ENCODE measurements around the gene GRHL1.

GRHL1 gene

GRCh38 chr2:9995059-9995458 lies 43.6 kb downstream of the GRHL1 start:
- DNase-seq, result no peak

DNA sequence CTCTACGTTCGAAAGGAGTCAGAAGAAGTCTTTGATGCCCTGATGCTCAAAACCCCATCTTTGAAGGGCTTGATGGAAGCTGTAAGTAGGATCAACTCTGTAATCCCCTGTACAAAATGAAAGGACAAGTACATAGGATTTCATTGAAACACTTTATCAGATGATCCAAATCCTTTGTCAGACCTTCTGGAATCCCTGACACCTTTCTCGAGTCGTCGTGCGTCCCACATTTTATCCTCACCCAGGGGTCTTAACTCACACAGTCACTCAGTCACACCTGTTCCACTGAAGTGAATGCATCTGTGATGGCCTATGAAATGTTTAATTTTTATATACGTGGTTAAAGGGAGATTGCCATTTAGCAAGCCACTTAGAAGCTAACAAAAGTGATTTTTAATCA lies 44.8 kb downstream of the GRHL1 start:
- no peak for DNase-seq

GRCh38 chr2:9997936-9998335 lies 46.4 kb downstream of the GRHL1 start:
- no peak for DNase-seq

- DNase-seq, result no peak
These were observed 47.6 kb downstream of the GRHL1 start for GRCh38 chr2:9998916-9999654.

DNA sequence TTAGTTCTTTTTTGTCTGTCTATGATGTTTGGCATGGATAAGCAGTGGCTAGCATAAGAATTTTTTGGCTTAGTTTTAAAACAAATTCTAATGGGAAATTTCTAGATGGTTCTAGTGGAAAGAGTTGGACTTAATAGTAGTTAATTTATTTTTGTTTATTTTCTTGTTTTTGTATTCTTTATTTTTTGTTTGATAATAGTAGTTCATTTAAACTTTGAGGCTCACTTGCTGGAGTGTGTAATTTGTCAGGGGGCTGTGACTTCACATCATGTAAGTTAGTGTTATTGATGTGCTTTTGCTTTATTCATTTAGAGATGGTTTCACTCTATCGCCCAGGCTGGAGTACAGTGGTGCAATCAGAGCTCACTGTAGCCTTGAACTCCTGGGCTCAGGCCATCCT lies 48.2 kb downstream of the GRHL1 start:
- DNase-seq, result no peak

- DNase-seq, result no peak
These were observed 49.0 kb downstream of the GRHL1 start for GRCh38 chr2:10000541-10000940.

GRCh38 chr2:10001586-10001985 lies 50.1 kb downstream of the GRHL1 start:
- no peak for DNase-seq

GRCh38 chr2:10002109-10002508 lies 50.6 kb downstream of the GRHL1 start:
- DNase-seq, result no peak

GRCh38 chr2:10002681-10003080 lies 51.2 kb downstream of the GRHL1 start:
- no peak for DNase-seq

- DNase-seq, result no peak
These were observed 52.0 kb downstream of the GRHL1 start for GRCh38 chr2:10003206-10004125.

- DNase-seq, result no peak
These were observed 52.9 kb downstream of the GRHL1 start for GRCh38 chr2:10004401-10004800.

GRCh38 chr2:10004836-10005235 lies 53.3 kb downstream of the GRHL1 start:
- DNase-seq, result no peak

DNA sequence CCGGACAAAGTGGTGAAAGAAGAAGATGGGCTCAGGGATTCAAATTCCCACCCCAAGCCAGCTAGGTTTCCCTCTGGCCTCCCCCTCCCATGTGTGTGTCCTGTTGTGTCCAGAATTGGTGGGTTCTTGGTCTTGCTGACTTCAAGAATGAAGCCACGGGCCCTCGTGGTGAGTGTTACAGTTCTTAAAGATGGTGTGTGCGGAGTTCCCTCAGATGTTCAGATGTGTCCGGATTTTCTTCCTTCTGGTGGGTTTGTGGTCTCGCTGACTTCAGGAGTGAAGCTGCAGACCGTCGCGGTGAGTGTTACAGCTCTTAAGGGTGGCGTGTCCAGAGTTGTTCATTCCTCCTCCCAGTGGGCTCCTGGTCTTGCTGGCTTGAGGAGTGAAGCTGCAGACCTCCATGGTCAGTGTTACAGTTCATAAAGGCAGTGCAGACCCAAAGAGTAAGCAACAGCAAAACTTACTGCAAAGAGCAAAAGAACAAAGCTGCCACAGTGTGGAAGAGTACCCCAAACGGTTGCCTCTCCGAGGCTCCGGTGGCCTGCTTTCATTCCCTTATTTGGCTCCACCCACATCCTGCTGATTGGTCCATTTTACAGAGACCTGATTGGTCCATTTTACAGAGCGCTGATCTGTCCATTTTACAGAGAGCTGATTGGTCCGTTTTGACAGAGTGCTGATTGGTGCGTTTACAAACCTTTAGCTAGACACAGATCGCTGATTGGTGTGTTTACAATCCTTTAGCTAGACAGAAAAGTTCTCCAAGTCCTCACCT lies 54.2 kb downstream of the GRHL1 start:
- DNase-seq, result no peak

DNA sequence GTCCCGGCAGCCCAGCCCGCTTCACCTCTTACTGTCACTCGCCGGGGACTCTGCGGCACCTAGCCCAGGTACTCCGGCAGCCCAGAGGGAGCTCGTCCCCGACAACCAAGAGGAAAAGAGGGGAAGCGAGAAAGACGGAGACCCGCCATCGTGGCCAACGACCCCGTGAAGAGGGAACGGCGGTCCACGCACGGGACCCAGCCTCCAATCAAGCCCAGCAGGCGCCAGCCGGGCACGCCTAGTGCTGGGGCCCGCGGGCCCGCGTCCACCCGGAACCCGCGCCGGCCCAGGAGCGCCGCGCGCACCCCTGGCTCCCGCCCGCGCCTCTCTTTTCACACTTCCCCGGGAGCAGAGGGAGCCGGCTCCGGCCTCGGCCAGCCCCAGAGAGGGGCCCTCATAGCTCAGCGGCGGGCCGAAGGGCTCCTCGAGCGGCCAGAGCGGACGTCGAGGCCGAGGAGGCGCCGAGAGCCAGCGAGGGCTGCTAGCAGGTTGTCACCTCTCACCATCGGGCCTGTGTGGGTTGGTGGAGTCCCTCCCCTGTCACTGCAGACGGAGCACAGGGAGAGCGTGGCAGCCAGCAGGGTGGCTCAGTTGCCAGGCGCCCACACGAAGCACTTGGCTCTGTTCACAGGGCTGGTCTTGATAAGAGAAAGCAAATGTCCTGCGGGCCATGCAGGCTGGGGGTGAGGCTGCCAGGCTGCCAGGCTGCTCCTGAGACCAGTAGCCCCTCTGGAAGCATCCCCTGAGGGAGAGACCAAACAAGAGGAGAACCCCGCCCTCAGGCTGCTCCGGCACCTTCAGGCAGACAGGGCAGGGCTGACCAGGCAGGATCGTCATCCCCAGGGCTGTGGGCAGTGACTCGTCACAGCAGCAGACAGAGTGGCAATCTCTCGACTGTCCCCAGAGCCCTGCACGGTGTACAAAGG lies 55.0 kb downstream of the GRHL1 start:
- DNase-seq, result no peak

- no peak for DNase-seq
These were observed 55.9 kb downstream of the GRHL1 start for GRCh38 chr2:10007435-10007834.

- no peak for DNase-seq
These were observed 56.7 kb downstream of the GRHL1 start for GRCh38 chr2:10007921-10008808.

GRCh38 chr2:10008809-10009176 lies 57.3 kb downstream of the GRHL1 start:
- DNase-seq, result no peak

DNA sequence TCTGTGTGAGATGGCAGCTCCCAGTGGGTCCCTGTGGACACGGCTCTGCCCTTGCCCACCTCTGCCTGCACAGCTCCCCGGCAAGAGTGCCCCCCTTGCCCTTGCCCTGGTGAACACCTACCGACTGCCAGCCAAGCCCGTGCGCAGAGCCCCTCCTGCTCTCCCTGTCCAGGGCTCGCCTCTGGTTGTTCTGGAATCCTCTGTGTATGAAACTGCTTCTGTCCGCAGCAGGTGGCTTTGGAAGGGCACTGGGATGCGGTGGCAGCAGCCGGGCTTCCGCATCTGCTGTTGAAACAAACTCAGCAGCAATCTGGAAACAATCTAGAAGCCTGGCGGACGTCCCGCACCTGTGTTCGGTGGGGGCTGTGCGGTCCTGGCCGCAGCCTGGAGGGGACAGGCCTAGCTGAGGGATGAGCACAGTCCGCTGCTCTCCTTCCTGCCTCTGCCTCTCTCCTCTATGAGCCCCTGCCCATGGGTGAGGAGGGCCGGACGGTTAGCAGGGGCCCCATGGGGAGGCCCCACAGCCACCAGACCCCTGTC lies 57.8 kb downstream of the GRHL1 start:
- no peak for DNase-seq

DNA sequence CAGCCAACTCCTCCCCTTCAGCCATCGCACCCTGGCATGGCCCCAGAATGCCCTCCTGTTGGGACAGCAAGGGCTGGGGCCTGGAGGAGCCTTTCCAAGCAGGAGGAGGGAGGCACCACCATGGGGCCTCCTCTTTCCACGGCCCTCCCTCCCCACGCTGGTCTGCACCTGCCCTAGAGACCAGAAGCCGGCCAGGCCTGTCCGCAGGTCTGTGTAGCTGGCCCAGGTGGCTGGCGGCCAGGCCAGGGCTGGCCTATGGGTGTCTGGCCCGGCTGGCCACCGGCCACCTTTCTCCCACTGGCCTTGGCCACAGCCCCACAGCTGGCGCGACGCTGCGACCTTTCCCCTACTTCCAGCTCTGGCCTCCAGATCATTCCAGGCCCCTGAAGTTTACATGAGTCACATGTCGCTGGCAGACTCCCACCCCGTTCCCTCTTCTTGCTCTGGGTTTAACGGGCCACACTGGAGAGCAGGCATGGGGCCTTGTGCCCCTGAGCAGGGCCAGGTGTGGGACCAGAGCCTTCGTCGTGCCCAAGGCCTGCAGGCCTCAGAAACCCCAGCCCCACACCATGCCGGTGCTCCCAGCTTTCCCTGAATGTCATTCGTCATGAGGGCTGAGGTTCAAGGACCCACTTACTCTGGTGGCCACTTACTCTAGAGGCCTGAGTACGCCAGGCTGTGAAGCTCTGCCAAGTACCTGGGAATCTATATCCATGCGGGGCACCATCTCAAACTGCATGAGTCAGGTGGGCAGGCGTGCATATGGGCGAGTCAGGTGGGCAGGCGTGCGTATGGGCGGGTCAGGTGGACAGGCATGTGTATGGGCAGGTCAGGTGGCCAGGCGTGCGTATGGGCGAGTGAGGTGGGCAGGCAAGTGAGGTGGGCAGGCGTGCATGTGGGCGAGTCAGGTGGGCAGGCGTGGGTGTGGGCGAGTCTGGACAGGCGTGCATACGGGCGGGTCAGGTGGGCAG lies 58.6 kb downstream of the GRHL1 start:
- no peak for DNase-seq
